IPS-18c (cell line): Measurements from ENCODE around the gene DHCR24.

Experiments
- H3K4me3 ChIP-seq: 2 replicates; pipeline ENCODE4 v1.7.0; 2013; ENCODE audit warnings: low read depth, mild to moderate bottlenecking, low read length, moderate library complexity; ENCODE audit not compliant: insufficient read depth
- H3K9me3 ChIP-seq: one replicate; pipeline ENCODE4 v1.6.1; 2013; ENCODE audit warnings: mild to moderate bottlenecking, low read length, moderate library complexity; ENCODE audit not compliant: control insufficient read depth, insufficient read depth

The DHCR24 gene

DNA sequence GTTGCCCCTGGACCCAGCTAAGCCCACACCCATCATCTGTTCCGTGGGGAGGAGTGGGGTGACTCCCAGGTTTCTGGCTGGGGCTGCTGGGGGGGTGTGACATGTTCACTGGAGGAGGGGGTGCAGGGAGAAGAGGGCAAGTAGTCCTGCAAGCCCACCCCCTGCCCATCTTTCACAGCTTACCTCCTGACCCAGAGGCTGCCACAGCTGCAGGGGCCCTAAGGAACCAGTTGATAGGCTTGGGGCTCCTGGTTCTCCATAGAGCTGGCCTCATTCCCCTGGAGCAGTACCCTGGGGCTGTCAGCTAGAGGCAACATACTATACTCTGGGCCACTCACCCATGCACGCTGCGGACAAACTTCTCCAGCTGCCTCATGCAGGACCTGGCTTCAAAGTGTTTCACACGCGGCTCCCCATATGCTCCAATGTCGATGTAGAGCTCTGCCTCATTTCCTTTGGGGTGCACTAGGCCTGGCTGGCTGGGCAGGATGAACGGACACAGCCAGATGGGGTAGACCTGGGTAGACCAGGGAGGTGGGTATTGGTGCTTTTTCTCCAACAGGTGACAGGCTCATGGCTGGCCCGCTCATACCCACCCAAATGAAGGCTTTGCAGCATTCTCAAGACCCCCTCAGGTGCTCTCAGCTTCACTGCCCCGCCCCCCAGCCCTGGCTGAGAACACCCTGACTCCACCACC lies 33.8 kb downstream of the DHCR24 start:
- Histone ChIP-seq H3K9me3 (no peaks in the 10 kb centered on the region), H3K4me3 (no peak overlapping the region)

DNA sequence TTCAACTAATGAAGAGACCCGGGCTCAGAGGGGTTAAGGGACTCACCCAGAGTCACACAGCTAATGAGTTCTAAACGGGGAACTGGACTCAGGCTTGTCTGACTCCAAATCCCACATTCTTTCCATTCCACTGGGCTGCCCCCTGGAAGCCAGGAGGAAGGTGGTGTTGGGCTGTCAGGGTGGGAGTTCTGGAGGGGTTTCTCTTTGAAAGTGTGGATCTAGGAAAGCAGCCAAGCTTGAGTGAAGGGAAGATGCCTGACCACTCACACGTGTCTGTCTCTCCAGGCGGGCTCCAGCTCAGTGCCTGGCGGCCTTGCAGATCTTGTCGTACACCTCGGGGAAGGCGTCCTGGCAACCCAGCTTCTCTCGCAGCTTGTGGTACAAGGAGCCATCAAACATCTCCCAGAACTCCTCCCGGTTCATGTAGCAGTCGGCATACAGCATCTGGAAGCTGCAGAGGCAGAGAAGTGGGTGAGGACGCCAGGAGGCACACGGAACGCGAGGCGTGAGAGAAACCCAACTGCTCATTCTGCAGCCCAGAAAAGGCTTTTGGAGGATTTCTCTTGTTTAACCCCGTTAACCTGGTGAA lies 35.0 kb downstream of the DHCR24 start:
- Histone ChIP-seq H3K9me3 (no peaks in the 10 kb centered on the region), H3K4me3 (no peak overlapping the region)

DNA sequence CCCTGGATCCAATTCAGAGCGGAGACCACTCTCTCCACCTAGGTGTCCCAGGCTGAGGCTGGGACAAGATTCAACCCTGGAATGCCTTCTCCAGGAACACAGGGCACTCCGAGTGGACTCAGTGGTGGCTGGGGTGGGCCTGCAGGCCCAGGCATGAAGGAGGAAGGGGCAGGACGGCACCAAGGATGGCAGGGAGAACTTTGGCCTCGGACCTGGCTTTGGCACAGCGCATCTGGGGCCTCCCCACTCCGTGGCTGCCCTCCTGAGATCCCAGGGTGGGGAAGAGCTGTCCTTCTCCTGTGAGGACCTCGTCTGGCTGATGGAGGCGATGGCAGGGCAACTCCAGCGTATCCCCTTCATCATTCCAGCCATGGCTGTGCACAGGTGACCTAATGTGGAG lies 35.6 kb downstream of the DHCR24 start:
- Histone ChIP-seq H3K9me3 (no peaks in the 10 kb centered on the region), H3K4me3 (no peak overlapping the region)

DNA sequence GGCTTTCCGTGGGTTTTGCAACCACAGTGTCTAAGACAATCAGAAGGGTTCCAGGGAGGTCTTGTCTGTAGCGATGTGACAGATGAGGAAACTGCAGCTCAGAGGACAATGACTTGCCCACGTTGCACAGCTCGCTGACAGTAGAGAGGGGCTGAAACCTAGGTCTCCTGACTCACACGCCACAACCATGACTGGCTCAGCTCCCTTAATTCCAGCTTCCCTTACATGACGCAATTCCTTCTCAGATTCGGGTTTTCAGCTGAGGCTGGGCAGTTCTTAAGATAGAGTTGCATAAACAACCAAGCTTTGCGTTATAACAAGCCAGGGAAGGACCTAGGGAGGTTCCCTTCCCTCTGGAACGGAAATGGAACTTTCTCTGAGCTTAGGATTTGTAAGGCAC lies 36.3 kb downstream of the DHCR24 start:
- Histone ChIP-seq H3K9me3 (no peaks in the 10 kb centered on the region), H3K4me3 (no peak overlapping the region)

GRCh38 chr1:54850069-54850730 lies 36.8 kb downstream of the DHCR24 start:
- Histone ChIP-seq H3K4me3 (no peak overlapping the region), H3K9me3 (no peaks in the 10 kb centered on the region)

GRCh38 chr1:54849219-54850068 lies 37.6 kb downstream of the DHCR24 start:
- H3K9me3 ChIP-seq: no peaks in the 10 kb centered on the region

DNA sequence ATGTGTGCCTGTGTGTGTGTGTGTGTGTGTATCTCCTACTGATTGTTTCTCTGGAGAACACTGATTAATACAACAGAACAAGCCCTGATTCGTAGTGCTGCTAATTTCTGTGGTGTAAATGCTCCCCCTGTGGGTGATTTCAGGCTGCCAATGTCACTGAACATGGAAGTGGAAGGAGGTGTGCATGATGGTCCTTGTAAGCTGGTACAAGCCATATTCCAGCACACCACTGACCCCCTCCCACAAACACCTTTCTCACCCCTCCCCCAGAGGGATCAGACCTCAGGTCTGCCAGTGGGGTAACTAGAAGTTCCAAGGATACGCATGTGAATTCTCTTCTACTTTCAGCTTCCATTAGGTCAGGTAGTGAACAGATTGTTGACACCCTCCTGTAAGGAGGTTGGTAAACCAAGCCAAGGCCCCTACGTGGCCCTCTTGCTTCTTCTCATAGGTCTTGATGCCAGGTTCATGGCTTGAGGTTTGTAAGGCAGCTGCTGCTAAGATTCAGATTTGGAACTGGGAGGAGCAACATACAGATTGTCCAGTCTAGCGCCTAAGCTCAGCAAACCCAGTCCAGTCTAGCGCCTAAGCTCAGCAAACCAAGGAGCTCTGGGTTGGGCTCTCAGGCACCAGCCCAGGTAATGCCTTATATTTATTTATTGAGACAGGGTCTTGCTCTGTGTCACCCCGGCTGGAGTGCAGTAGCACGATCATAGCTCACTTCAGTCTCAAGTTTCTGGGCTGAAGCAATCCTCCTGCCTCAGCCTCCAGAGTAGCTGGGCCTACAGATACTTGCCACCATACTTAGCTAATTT lies 38.7 kb downstream of the DHCR24 start:
- H3K4me3 ChIP-seq: no peak overlapping the region
- no peaks in the 10 kb centered on the region for H3K9me3 ChIP-seq

More at GRCh38 chr1:54849219-54850068, 37.6 kb downstream of the DHCR24 start:
- H3K4me3 ChIP-seq: no peak overlapping the region

- H3K4me3 ChIP-seq: no peak overlapping the region
Observed at GRCh38 chr1:54846716-54847284, 40.2 kb downstream of the DHCR24 start.

DNA sequence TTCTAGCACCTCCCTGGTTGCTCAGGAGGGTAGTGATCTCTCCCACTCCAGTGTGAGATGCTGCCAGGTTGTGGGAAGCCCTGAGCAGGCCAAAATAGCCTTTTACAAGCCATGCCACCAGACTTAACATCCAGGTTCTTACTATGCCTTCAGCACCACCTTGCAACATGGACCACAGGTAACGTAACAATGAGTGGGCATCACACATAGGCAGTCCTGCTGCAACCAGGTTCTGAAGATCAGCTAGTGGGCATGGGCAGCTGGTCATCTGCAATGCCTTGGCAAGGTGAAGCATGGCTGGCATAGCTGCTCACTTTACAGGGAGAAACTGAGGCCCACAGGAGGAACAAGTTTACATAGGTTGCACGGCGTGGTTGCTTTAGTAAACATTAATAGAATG lies 40.7 kb downstream of the DHCR24 start:
- Histone ChIP-seq H3K9me3 (no peaks in the 10 kb centered on the region), H3K4me3 (no peak overlapping the region)

More at GRCh38 chr1:54846716-54847284, 40.2 kb downstream of the DHCR24 start:
- H3K9me3 ChIP-seq: no peaks in the 10 kb centered on the region

DNA sequence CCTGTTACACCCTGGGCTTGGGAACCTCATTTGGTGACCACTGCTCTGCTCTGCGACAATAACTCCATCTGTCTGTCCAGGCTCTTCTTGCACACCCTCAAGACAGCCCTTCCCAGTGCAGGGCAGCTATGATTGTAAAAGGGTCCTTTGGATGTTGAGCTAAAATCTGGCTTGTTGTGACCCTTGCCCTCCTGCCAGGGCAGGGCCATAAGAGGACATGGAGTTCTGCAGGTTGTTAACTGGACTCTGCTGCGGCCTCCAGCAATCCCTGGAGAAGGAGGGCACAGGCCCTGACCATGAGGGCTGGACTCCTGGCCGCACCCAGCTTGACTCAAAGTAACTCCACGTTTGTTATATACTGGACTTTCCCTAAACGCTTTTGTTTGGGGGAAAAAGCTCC lies 41.2 kb downstream of the DHCR24 start:
- H3K9me3 ChIP-seq: no peaks in the 10 kb centered on the region

DNA sequence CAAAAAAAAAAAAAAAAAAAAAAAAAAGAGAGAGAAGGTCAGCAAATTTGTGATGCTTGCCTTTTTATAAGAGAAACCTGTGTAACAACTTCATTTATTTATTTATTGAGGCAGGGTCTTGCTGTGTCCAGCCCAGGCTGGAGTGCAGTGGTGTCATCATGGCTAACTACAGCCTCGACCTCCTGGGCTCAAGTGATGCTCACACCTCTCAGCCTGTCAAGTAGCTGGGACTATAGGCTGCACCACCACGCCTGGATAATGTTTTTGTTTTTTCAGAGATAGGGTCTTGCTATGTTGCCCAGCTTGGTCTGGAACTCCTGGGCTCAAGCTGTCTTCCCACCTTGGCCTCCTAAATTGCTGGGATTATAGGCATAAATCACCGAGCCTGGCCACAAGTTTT lies 42.4 kb downstream of the DHCR24 start:
- no peak overlapping the region for H3K4me3 ChIP-seq
- H3K9me3 ChIP-seq: no peaks in the 10 kb centered on the region

More for the DNA sequence above, 41.2 kb downstream of the DHCR24 start:
- no peak overlapping the region for H3K4me3 ChIP-seq

GRCh38 chr1:54843449-54843848 lies 43.5 kb downstream of the DHCR24 start:
- no peak overlapping the region for H3K4me3 ChIP-seq
- no peaks in the 10 kb centered on the region for H3K9me3 ChIP-seq

- Histone ChIP-seq H3K4me3 (no peak overlapping the region), H3K9me3 (no peaks in the 10 kb centered on the region)
Observed at GRCh38 chr1:54842963-54843362, 44.0 kb downstream of the DHCR24 start.

GRCh38 chr1:54842206-54842915 lies 44.6 kb downstream of the DHCR24 start:
- Histone ChIP-seq H3K9me3 (no peaks in the 10 kb centered on the region), H3K4me3 (no peak overlapping the region)

GRCh38 chr1:54839824-54840223 lies 47.2 kb downstream of the DHCR24 start:
- no peaks in the 10 kb centered on the region for H3K9me3 ChIP-seq
- no peak overlapping the region for H3K4me3 ChIP-seq

GRCh38 chr1:54838565-54839180 lies 48.3 kb downstream of the DHCR24 start:
- Histone ChIP-seq H3K4me3 (no peak overlapping the region), H3K9me3 (no peaks in the 10 kb centered on the region)
